K562 (cell line): Measurements from ENCODE around the gene CRYBG1.

Experiments used
- ARID2 ChIP-seq: fragments of 450-650 bp; IDR thresholded peaks from 2 replicates; pipeline ENCODE4 v1.6.1; 2017; ENCODE audit warnings: antibody characterized with exemption, mild to moderate bottlenecking
- CTCF ChIP-seq, 3 experiments: IDR thresholded peaks in 2 of 3; conservative IDR thresholded peaks in 1 of 3; 2 replicates each; pipeline ENCODE4 v1.5.1; 2011 to 2012; ENCODE audit warnings: low read length in 3 of 3, mild to moderate bottlenecking in 3 of 3, control low read depth in 2 of 3, improper control_type of control experiment in 1 of 3, inconsistent platforms in 1 of 3, low read depth in 1 of 3, mixed read lengths in 1 of 3, moderate library complexity in 1 of 3; ENCODE audit not compliant: insufficient read depth in 2 of 3
- FOXK2 ChIP-seq, 2 experiments: fragments of 450-650 bp; IDR thresholded peaks in 1 of 2; conservative IDR thresholded peaks in 1 of 2; 2 replicates each; pipeline ENCODE4 v1.6.1; 2016; ENCODE audit warnings: low read depth in 2 of 2, mild to moderate bottlenecking in 1 of 2
- PCBP1 ChIP-seq: fragments of 200-400 bp; formaldehyde crosslinking; IDR thresholded peaks from 2 replicates; pipeline ENCODE4 v1.6.1; 2018; ENCODE audit warnings: mild to moderate bottlenecking, low read depth, low read length; ENCODE audit not compliant: poor library complexity, severe bottlenecking
- PTBP1 ChIP-seq: fragments of 200-400 bp; formaldehyde crosslinking; IDR thresholded peaks from 2 replicates; pipeline ENCODE4 v1.6.1; 2017; ENCODE audit warnings: low read depth, low read length
- RAD21 ChIP-seq, 2 experiments: fragments of 250-450 bp in 1 of 2; fragments of 450-650 bp in 1 of 2; sonication (Bioruptor Pico) in 1 of 2; formaldehyde crosslinking in 1 of 2; IDR thresholded peaks in 1 of 2; conservative IDR thresholded peaks in 1 of 2; 2 replicates each; pipeline versions ENCODE4 v1.4.0 to v1.8.0; 2020 to 2022; ENCODE audit warnings: mild to moderate bottlenecking in 2 of 2, moderate library complexity in 1 of 2
- SP1 ChIP-seq: sonication (generic); formaldehyde crosslinking; IDR thresholded peaks from 2 replicates; pipeline ENCODE4 v1.8.1; 2022; ENCODE audit warnings: mild to moderate bottlenecking, missing genetic modification reagents
- TARDBP ChIP-seq: fragments of 450-650 bp; IDR thresholded peaks from 2 replicates; pipeline ENCODE4 v1.6.1; 2016
- YY1 ChIP-seq, 3 experiments: IDR thresholded peaks; 2 replicates each; pipeline ENCODE4 v1.6.1; 2011; ENCODE audit warnings: low read length in 2 of 3, mild to moderate bottlenecking in 2 of 3, moderate library complexity in 2 of 3, borderline replicate concordance in 1 of 3, control low read depth in 1 of 3, low read depth in 1 of 3; ENCODE audit not compliant: insufficient read depth in 3 of 3, insufficient replicate concordance in 2 of 3, control insufficient read depth in 1 of 3, insufficient read length in 1 of 3; ENCODE audit errors: extremely low read depth in 1 of 3
- ZNF274 ChIP-seq: IDR thresholded peaks from 2 replicates; pipeline ENCODE4 v1.6.1; 2011; ENCODE audit warnings: low read depth, mild to moderate bottlenecking, low read length, moderate library complexity, borderline replicate concordance

- TF ChIP-seq ZNF274 (no peak), CTCF (IDR thresholded peaks at IDR 0.05 in 2 of 3, conservative IDR thresholded peaks at IDR 0.05 in 1 of 3; ENCODE audit: insufficient read depth in 2 of 3, low read depth in 1 of 3, low read length in 3 of 3) (no peak), RAD21 (CRISPR knock-in tag; conservative IDR thresholded peaks at IDR 0.05 in 1 of 2, IDR thresholded peaks at IDR 0.05 in 1 of 2) (no peak), TARDBP (no peak), PCBP1 (no peak), FOXK2 (conservative IDR thresholded peaks at IDR 0.05 in 1 of 2, IDR thresholded peaks at IDR 0.05 in 1 of 2; ENCODE audit: low read depth in 2 of 2) (no peak), PTBP1 (no peak), ARID2 (no peak), YY1 (IDR thresholded peaks at IDR 0.05; ENCODE audit: borderline replicate concordance in 1 of 3, control insufficient read depth in 1 of 3, extremely low read depth in 1 of 3, insufficient read depth in 3 of 3, insufficient read length in 1 of 3, insufficient replicate concordance in 2 of 3, low read depth in 1 of 3, low read length in 2 of 3) (no peak), SP1 (CRISPR knock-in tag) (no peak)
Observed at GRCh38 chr6:106321940-106322339, 38.6 kb upstream of the CRYBG1 start.
